Neural cell (in vitro differentiated cells): ENCODE results near the gene SUPT4H1. TPM values are rescaled to one million over a fixed set of nuclear protein-coding genes. Genes with fewer than 3 reads are reported as not detected.

ENCODE experiments used
- H2AFZ ChIP-seq: fragments of 200-600, 300-800 bp; sonication (generic), shearing (Covaris generic); 2 replicates; pipeline ENCODE4 v1.6.0; 2014; ENCODE audit warnings: low read depth, mild to moderate bottlenecking, antibody characterized with exemption, low read length, moderate library complexity
- H3F3A ChIP-seq: fragments of 200-600 bp; shearing (Covaris generic); 2 replicates; pipeline ENCODE4 v1.6.1; 2016; ENCODE audit warnings: mild to moderate bottlenecking, moderate library complexity, mixed read lengths, antibody characterized with exemption, low read length; ENCODE audit not compliant: insufficient read depth, poor library complexity, severe bottlenecking
- H3K27ac ChIP-seq: fragments of 200-600, 300-800 bp; sonication (generic), shearing (Covaris generic); 2 replicates; pipeline ENCODE4 v1.5.1; 2014; ENCODE audit warnings: mild to moderate bottlenecking, low read length, moderate library complexity
- H3K27me3 ChIP-seq: fragments of 300-800, 200-600 bp; sonication (generic), shearing (Covaris generic); 2 replicates; pipeline ENCODE4 v1.6.0; 2014; ENCODE audit warnings: mild to moderate bottlenecking, low read depth, low read length, moderate library complexity; ENCODE audit not compliant: insufficient read depth
- H3K36me3 ChIP-seq: fragments of 300-800, 200-600 bp; sonication (generic), shearing (Covaris generic); 2 replicates; pipeline ENCODE4 v1.5.1; 2014; ENCODE audit warnings: mild to moderate bottlenecking, antibody characterized with exemption, low read length, moderate library complexity; ENCODE audit not compliant: insufficient read depth
- H3K4me2 ChIP-seq: fragments of 300-800, 200-600 bp; sonication (generic), shearing (Covaris generic); 2 replicates; pipeline ENCODE4 v1.6.0; 2014; ENCODE audit warnings: mild to moderate bottlenecking, low read length
- H3K4me3 ChIP-seq: fragments of 300-800, 200-600 bp; sonication (generic), shearing (Covaris generic); 2 replicates; pipeline ENCODE4 v1.5.1; 2014; ENCODE audit warnings: mild to moderate bottlenecking, low read length, moderate library complexity
- H3K79me2 ChIP-seq: fragments of 200-600 bp; shearing (Covaris generic); replicated peaks from 2 replicates; pipeline ENCODE4 v1.6.0; 2014; ENCODE audit warnings: mild to moderate bottlenecking, low read length, moderate library complexity; ENCODE audit not compliant: insufficient read depth
- H3K9ac ChIP-seq: fragments of 300-800, 200-600 bp; sonication (generic), shearing (Covaris generic); 2 replicates; pipeline ENCODE4 v1.6.1; 2016; ENCODE audit warnings: mild to moderate bottlenecking, low read length, mixed read lengths
- H3K9me2 ChIP-seq: fragments of 200-600 bp; shearing (Covaris generic); 2 replicates; pipeline ENCODE4 v1.6.1; 2016; ENCODE audit warnings: mild to moderate bottlenecking, low read length, mixed read lengths; ENCODE audit not compliant: insufficient read depth
- H3K9me3 ChIP-seq: fragments of 200-600, 300-800 bp; sonication (generic), shearing (Covaris generic); 2 replicates; pipeline ENCODE4 v1.6.1; 2016; ENCODE audit warnings: mild to moderate bottlenecking, mixed run types, low read length, moderate library complexity, mixed read lengths
- H4K20me1 ChIP-seq: fragments of 200-600 bp; shearing (Covaris generic); 2 replicates; pipeline ENCODE4 v1.6.1; 2016; ENCODE audit warnings: mild to moderate bottlenecking, mixed run types; ENCODE audit not compliant: insufficient read depth
- CTCF ChIP-seq: fragments of 450-650 bp; IDR thresholded peaks from 2 replicates; pipeline ENCODE4 v1.5.1; 2014; ENCODE audit warnings: antibody characterized with exemption, mild to moderate bottlenecking, moderate library complexity; ENCODE audit not compliant: poor library complexity, severe bottlenecking
- EP300 ChIP-seq: fragments of 450-650 bp; conservative IDR thresholded peaks from 2 replicates; pipeline ENCODE4 v1.6.1; 2014; ENCODE audit warnings: antibody characterized with exemption, mild to moderate bottlenecking, moderate library complexity; ENCODE audit not compliant: poor library complexity, severe bottlenecking
- EZH2 ChIP-seq: fragments of 200-600, 300-800 bp; shearing (Covaris generic), sonication (generic); IDR thresholded peaks from 2 replicates; pipeline ENCODE4 v1.6.1; 2014; ENCODE audit warnings: antibody characterized with exemption, low read length, borderline replicate concordance, mild to moderate bottlenecking; ENCODE audit not compliant: insufficient read depth, poor library complexity, severe bottlenecking
- MXI1 ChIP-seq: fragments of 450-650 bp; conservative IDR thresholded peaks from 2 replicates; pipeline ENCODE4 v1.6.1; 2014; ENCODE audit warnings: antibody characterized with exemption, mild to moderate bottlenecking; ENCODE audit not compliant: poor library complexity, severe bottlenecking
- POLR2AphosphoS5 ChIP-seq: IDR thresholded peaks from 2 replicates; pipeline ENCODE4 v1.6.1; 2012
- RAD21 ChIP-seq: fragments of 450-650 bp; conservative IDR thresholded peaks from 2 replicates; pipeline ENCODE4 v1.6.1; 2014; ENCODE audit warnings: antibody characterized with exemption, mild to moderate bottlenecking, moderate library complexity
- SMC3 ChIP-seq: fragments of 450-650 bp; conservative IDR thresholded peaks from 2 replicates; pipeline ENCODE4 v1.6.1; 2014; ENCODE audit warnings: antibody characterized with exemption, mild to moderate bottlenecking, moderate library complexity; ENCODE audit not compliant: poor library complexity
- TAF1 ChIP-seq: IDR thresholded peaks from 2 replicates; pipeline ENCODE4 v1.6.1; 2012; ENCODE audit warnings: low read depth
- polyA plus RNA-seq: library from polyadenylated mRNA; depleted of rRNA; stranded (reverse); fragments of >200 nt; gene quantifications from 2 replicates; pipeline ENCODE4 v1.2.3, GENCODE V29; 2014
- TF ChIP-seq, protein P1 (sequence below): IDR thresholded peaks from 2 replicates; pipeline ENCODE4 v1.6.1; 2012; ENCODE audit warnings: borderline replicate concordance

Gene SUPT4H1
- polyA plus RNA-seq, 1 donor from 2014 or later, result 109 TPM

- Histone ChIP-seq H3F3A (no peaks in the 10 kb centered on the region), H3K9me2 (no peaks in the 10 kb centered on the region), H3K36me3 (no peaks in the 10 kb centered on the region), H3K79me2 (no peaks in the 10 kb centered on the region), H3K27me3 (no peaks in the 10 kb centered on the region), H3K4me3 (no peak overlapping the region), H3K4me2 (no peak overlapping the region), H3K9me3 (no peaks in the 10 kb centered on the region), H3K27ac (no peak overlapping the region), H4K20me1 (no peaks in the 10 kb centered on the region), H2AFZ (no peak overlapping the region), H3K9ac (no peak overlapping the region)
- TF ChIP-seq EZH2, result no peak
- no peak for TF ChIP-seq POLR2AphosphoS5
- no peak for TF ChIP-seq RAD21
- TF ChIP-seq TAF1, result no peak
- no peak for TF ChIP-seq EP300
- TF ChIP-seq, protein P1, sequence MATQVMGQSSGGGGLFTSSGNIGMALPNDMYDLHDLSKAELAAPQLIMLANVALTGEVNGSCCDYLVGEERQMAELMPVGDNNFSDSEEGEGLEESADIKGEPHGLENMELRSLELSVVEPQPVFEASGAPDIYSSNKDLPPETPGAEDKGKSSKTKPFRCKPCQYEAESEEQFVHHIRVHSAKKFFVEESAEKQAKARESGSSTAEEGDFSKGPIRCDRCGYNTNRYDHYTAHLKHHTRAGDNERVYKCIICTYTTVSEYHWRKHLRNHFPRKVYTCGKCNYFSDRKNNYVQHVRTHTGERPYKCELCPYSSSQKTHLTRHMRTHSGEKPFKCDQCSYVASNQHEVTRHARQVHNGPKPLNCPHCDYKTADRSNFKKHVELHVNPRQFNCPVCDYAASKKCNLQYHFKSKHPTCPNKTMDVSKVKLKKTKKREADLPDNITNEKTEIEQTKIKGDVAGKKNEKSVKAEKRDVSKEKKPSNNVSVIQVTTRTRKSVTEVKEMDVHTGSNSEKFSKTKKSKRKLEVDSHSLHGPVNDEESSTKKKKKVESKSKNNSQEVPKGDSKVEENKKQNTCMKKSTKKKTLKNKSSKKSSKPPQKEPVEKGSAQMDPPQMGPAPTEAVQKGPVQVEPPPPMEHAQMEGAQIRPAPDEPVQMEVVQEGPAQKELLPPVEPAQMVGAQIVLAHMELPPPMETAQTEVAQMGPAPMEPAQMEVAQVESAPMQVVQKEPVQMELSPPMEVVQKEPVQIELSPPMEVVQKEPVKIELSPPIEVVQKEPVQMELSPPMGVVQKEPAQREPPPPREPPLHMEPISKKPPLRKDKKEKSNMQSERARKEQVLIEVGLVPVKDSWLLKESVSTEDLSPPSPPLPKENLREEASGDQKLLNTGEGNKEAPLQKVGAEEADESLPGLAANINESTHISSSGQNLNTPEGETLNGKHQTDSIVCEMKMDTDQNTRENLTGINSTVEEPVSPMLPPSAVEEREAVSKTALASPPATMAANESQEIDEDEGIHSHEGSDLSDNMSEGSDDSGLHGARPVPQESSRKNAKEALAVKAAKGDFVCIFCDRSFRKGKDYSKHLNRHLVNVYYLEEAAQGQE, result no peak
- TF ChIP-seq CTCF, result no peak
- TF ChIP-seq MXI1, result no peak
- no peak for TF ChIP-seq SMC3
Observed at GRCh38 chr17:58371300-58371950, 19.4 kb upstream of the SUPT4H1 start.

GRCh38 chr17:58370716-58371115, 18.7 kb upstream of the SUPT4H1 start:
- no peaks in the 10 kb centered on the region for H3K27me3 ChIP-seq
- no peak overlapping the region for H3K4me3 ChIP-seq
- no peak overlapping the region for H2AFZ ChIP-seq
- H4K20me1 ChIP-seq, result no peaks in the 10 kb centered on the region
- H3F3A ChIP-seq, result no peaks in the 10 kb centered on the region
- no peaks in the 10 kb centered on the region for H3K79me2 ChIP-seq
- no peak for TF ChIP-seq EP300
- no peak for TF ChIP-seq TAF1
- TF ChIP-seq EZH2, result no peak
- no peak for TF ChIP-seq CTCF
- TF ChIP-seq RAD21, result no peak
- TF ChIP-seq, protein P1, result no peak
- TF ChIP-seq POLR2AphosphoS5, result no peak
- no peak for TF ChIP-seq SMC3
- TF ChIP-seq MXI1, result no peak
- H3K9me2 ChIP-seq, result no peaks in the 10 kb centered on the region
- H3K4me2 ChIP-seq, result no peak overlapping the region
- H3K36me3 ChIP-seq, result no peaks in the 10 kb centered on the region
- H3K9me3 ChIP-seq, result no peaks in the 10 kb centered on the region
- no peak overlapping the region for H3K9ac ChIP-seq
- H3K27ac ChIP-seq, result no peak overlapping the region
